ENCODE measurements around the gene RBPJL. TPM values are rescaled to one million over a fixed set of nuclear protein-coding genes. Genes with fewer than 3 reads are reported as not detected.
A peak's percentile ranks its signal among the peaks of the same experiment; 100 is the strongest.

RBPJL gene
- total and polyA plus RNA-seq, 2 of the 13 experiments (the other 11 are each of a cell fraction or from before 2014, with no cell fraction given), result not detected

- TF ChIP-seq DZIP1 (CRISPR knock-in tag; IDR thresholded peaks at IDR 0.05), result peak; percentile 23; the same call in 1 of the 2 replicates
- peak; percentile 83 for TF ChIP-seq ZSCAN21 (CRISPR knock-in tag; IDR thresholded peaks at IDR 0.05; ENCODE audit: borderline replicate concordance)
- no peak for TF ChIP-seq RNF2 (conservative IDR thresholded peaks at IDR 0.05; ENCODE audit: low read depth)
- TF ChIP-seq ZKSCAN8 (CRISPR knock-in tag; IDR thresholded peaks at IDR 0.05; ENCODE audit: borderline replicate concordance), result peak; percentile 57; the same call in 1 of the 2 replicates
- peak; percentile 26; the same call in 1 of the 2 replicates for TF ChIP-seq MEIS1 (CRISPR knock-in tag; IDR thresholded peaks at IDR 0.05; ENCODE audit: borderline replicate concordance)
- no peak for TF ChIP-seq PAX8 (CRISPR knock-in tag; IDR thresholded peaks at IDR 0.05; ENCODE audit: borderline replicate concordance)
- TF ChIP-seq TAF1 (CRISPR knock-in tag; IDR thresholded peaks at IDR 0.05), result peak; percentile 49; the same call in 1 of the 2 replicates
- TF ChIP-seq BCL3 (CRISPR knock-in tag; IDR thresholded peaks at IDR 0.05), result no peak
- no peak for TF ChIP-seq ZMYM4 (CRISPR knock-in tag; IDR thresholded peaks at IDR 0.05)
- no peak for TF ChIP-seq ZNF674 (CRISPR knock-in tag; IDR thresholded peaks at IDR 0.05; ENCODE audit: low read depth)
- peak; percentile 12; the same call in 1 of the 2 replicates for TF ChIP-seq TFDP1 (CRISPR knock-in tag; IDR thresholded peaks at IDR 0.05; ENCODE audit: borderline replicate concordance)
- no peak for TF ChIP-seq TCF12 (IDR thresholded peaks at IDR 0.05)
- peak; percentile 78; the same call in 1 of the 2 replicates for TF ChIP-seq TCF12 (CRISPR knock-in tag; IDR thresholded peaks at IDR 0.05)
- TF ChIP-seq ZNF878 (CRISPR knock-in tag; IDR thresholded peaks at IDR 0.05), result no peak
- peak; percentile 83 for TF ChIP-seq MEIS2 (CRISPR knock-in tag; IDR thresholded peaks at IDR 0.05)
- TF ChIP-seq KLF12 (CRISPR knock-in tag; IDR thresholded peaks at IDR 0.05; ENCODE audit: borderline replicate concordance), result 0 out of 2 replicates have a peak, but pooled peaks have one; percentile 29
- peak; percentile 45 for TF ChIP-seq ZGPAT (CRISPR knock-in tag; IDR thresholded peaks at IDR 0.05)
- no peak for TF ChIP-seq ZNF44 (CRISPR knock-in tag; IDR thresholded peaks at IDR 0.05)
- no peak for TF ChIP-seq ZNF510 (CRISPR knock-in tag; IDR thresholded peaks at IDR 0.05; ENCODE audit: low read depth)
- TF ChIP-seq ZNF33B (CRISPR knock-in tag; IDR thresholded peaks at IDR 0.05), result no peak
- no peak for TF ChIP-seq SPEN (CRISPR knock-in tag; IDR thresholded peaks at IDR 0.05; ENCODE audit: low read depth)
- TF ChIP-seq DR1 (CRISPR knock-in tag; IDR thresholded peaks at IDR 0.05), result no peak
- 0 out of 2 replicates have a peak, but pooled peaks have one; percentile 44 for TF ChIP-seq ZNF34 (CRISPR knock-in tag; IDR thresholded peaks at IDR 0.05; ENCODE audit: borderline replicate concordance)
These were observed 37.7 kb downstream of the RBPJL start (continued) for GRCh38 chr20:45344168-45344860.

Measured in HepG2 (cell line).